SK-N-SH (cell line): ENCODE measurements around the gene PI4K2A. TPM values are rescaled to one million over a fixed set of nuclear protein-coding genes. Genes with fewer than 3 reads are reported as not detected.

Experiments
- CTCF ChIA-PET: fragments of 300-600, 350-600 bp; formaldehyde crosslinking; extraction: SDS; loops from one replicate; lab custom pipeline; 2021; lab: Yijun Ruan, JAX
- POLR2A ChIA-PET: fragments of 350-600 bp; sonication (Branson Sonifier 250); formaldehyde crosslinking; extraction: SDS; loops from one replicate; lab custom pipeline; 2020; ENCODE audit warnings: antibody characterized with exemption, inconsistent platforms; lab: Yijun Ruan, JAX
- DNase-seq: peaks from one replicate; pipeline ENCODE4 v3.0.0; 2012
- H2AFZ ChIP-seq: fragments of 200-600 bp; sonication (generic); 2 replicates; pipeline ENCODE4 v1.8.1; 2016; ENCODE audit warnings: antibody characterized with exemption, mild to moderate bottlenecking, low read depth
- H3F3A ChIP-seq: fragments of 200-600 bp; sonication (generic); replicated peaks from 2 replicates; pipeline ENCODE3; 2016; ENCODE audit warnings: antibody characterized with exemption, mild to moderate bottlenecking; ENCODE audit not compliant: insufficient read depth
- H3K27ac ChIP-seq, 2 experiments: fragments of 200-500 bp in 1 of 2; fragments of 200-600 bp in 1 of 2; sonication (Bioruptor generic) in 1 of 2; sonication (generic), shearing (Covaris generic) in 1 of 2; 2 replicates each; pipeline versions ENCODE4 v1.5.1 to v1.6.1; 2014 to 2016; ENCODE audit warnings: low read depth in 2 of 2, inconsistent platforms in 1 of 2, low read length in 1 of 2, mild to moderate bottlenecking in 1 of 2, mixed read lengths in 1 of 2
- H3K27me3 ChIP-seq: fragments of 200-600 bp; sonication (generic), shearing (Covaris generic); 2 replicates; pipeline ENCODE4 v1.6.1; 2016; ENCODE audit warnings: mixed run types; ENCODE audit not compliant: insufficient read depth
- H3K36me3 ChIP-seq, 2 experiments: fragments of 200-500 bp in 1 of 2; fragments of 200-600 bp in 1 of 2; sonication (Bioruptor generic) in 1 of 2; sonication (generic) in 1 of 2; replicated peaks in 1 of 2; 2 replicates each; pipeline versions ENCODE3 to v1.5.1; 2014 to 2016; ENCODE audit warnings: low read length in 1 of 2, mild to moderate bottlenecking in 1 of 2; ENCODE audit not compliant: insufficient read depth in 2 of 2, control insufficient read depth in 1 of 2
- H3K4me1 ChIP-seq, 2 experiments: fragments of 200-500 bp in 1 of 2; fragments of 200-600 bp in 1 of 2; sonication (Bioruptor generic) in 1 of 2; sonication (generic), shearing (Covaris generic) in 1 of 2; 2 replicates each; pipeline versions ENCODE4 v1.5.1 to v1.6.1; 2014 to 2016; ENCODE audit warnings: low read depth in 1 of 2, low read length in 1 of 2, mixed run types in 1 of 2; ENCODE audit not compliant: insufficient read depth in 2 of 2, control insufficient read depth in 1 of 2
- H3K4me2 ChIP-seq: fragments of 200-600 bp; sonication (generic), shearing (Covaris generic); 2 replicates; pipeline ENCODE4 v1.6.1; 2017; ENCODE audit warnings: mixed run types
- H3K4me3 ChIP-seq, 2 experiments: fragments of 200-500 bp in 1 of 2; fragments of 200-600 bp in 1 of 2; sonication (Bioruptor generic) in 1 of 2; sonication (generic), shearing (Covaris generic) in 1 of 2; 2 replicates each; pipeline versions ENCODE4 v1.5.1 to v1.8.1; 2014 to 2016; ENCODE audit warnings: low read depth in 2 of 2, inconsistent platforms in 1 of 2, low read length in 1 of 2, mild to moderate bottlenecking in 1 of 2, mixed read lengths in 1 of 2, moderate library complexity in 1 of 2
- H3K79me2 ChIP-seq: fragments of 200-600 bp; sonication (generic); 2 replicates; pipeline ENCODE4 v1.8.1; 2017; ENCODE audit warnings: mild to moderate bottlenecking; ENCODE audit not compliant: insufficient read depth
- H3K9ac ChIP-seq: fragments of 200-600 bp; sonication (generic); 2 replicates; pipeline ENCODE4 v1.6.1; 2017; ENCODE audit warnings: mixed run types
- H3K9me2 ChIP-seq: fragments of 200-600 bp; sonication (generic); 2 replicates; pipeline ENCODE4 v1.6.1; 2017; ENCODE audit warnings: mixed run types
- H3K9me3 ChIP-seq: fragments of 200-600 bp; sonication (generic); 2 replicates; pipeline ENCODE4 v1.6.1; 2017; ENCODE audit warnings: mixed run types, mild to moderate bottlenecking, moderate library complexity
- H4K20me1 ChIP-seq: fragments of 200-600 bp; sonication (generic); 2 replicates; pipeline ENCODE4 v1.6.1; 2017; ENCODE audit warnings: mild to moderate bottlenecking, mixed run types; ENCODE audit not compliant: insufficient read depth
- CHD2 ChIP-seq: fragments of 150-350 bp; IDR thresholded peaks from 2 replicates; pipeline ENCODE4 v1.6.1; 2018; ENCODE audit warnings: low read length; ENCODE audit not compliant: partially characterized antibody
- ELF1 ChIP-seq: IDR thresholded peaks from 2 replicates; pipeline ENCODE4 v1.4.0; 2012
- EP300 ChIP-seq, 2 experiments: IDR thresholded peaks; 2 replicates each; pipeline versions ENCODE4 v1.4.0 to v1.6.1; 2012; ENCODE audit warnings: borderline replicate concordance in 1 of 2, low read depth in 1 of 2, low read length in 1 of 2
- FOSL2 ChIP-seq: IDR thresholded peaks from 2 replicates; pipeline ENCODE4 v1.4.0; 2012; ENCODE audit warnings: low read depth, mild to moderate bottlenecking, moderate library complexity, borderline replicate concordance
- FOXJ3 ChIP-seq: sonication (generic); formaldehyde crosslinking; IDR thresholded peaks from 2 replicates; pipeline ENCODE4 v1.5.1; 2020; ENCODE audit warnings: mild to moderate bottlenecking, missing genetic modification reagents
- GABPA ChIP-seq: IDR thresholded peaks from 2 replicates; pipeline ENCODE4 v1.4.0; 2012; ENCODE audit warnings: low read depth, mild to moderate bottlenecking
- MEF2A ChIP-seq: IDR thresholded peaks from 2 replicates; pipeline ENCODE4 v1.4.0; 2012; ENCODE audit warnings: low read depth, borderline replicate concordance
- MXI1 ChIP-seq: IDR thresholded peaks from 2 replicates; pipeline ENCODE4 v1.6.1; 2012; ENCODE audit warnings: mild to moderate bottlenecking, low read depth, low read length, improper control_type of control experiment
- NFIC ChIP-seq: IDR thresholded peaks from 2 replicates; pipeline ENCODE4 v1.4.0; 2012; ENCODE audit warnings: borderline replicate concordance
- RCOR1 ChIP-seq: fragments of 150-350 bp; IDR thresholded peaks from 2 replicates; pipeline ENCODE4 v1.6.1; 2017; ENCODE audit warnings: antibody characterized with exemption, low read length
- RFX5 ChIP-seq: IDR thresholded peaks from 2 replicates; pipeline ENCODE4 v1.6.1; 2012; ENCODE audit warnings: mild to moderate bottlenecking, improper control_type of control experiment, low read length
- SIN3A ChIP-seq: IDR thresholded peaks from 2 replicates; pipeline ENCODE4 v1.6.1; 2012; ENCODE audit warnings: low read depth, mild to moderate bottlenecking, low read length, moderate library complexity, borderline replicate concordance
- TAF1 ChIP-seq: IDR thresholded peaks from 2 replicates; pipeline ENCODE4 v1.6.1; 2012; ENCODE audit warnings: low read depth, mild to moderate bottlenecking, low read length, moderate library complexity, borderline replicate concordance
- TEAD4 ChIP-seq: IDR thresholded peaks from 2 replicates; pipeline ENCODE4 v1.4.0; 2012; ENCODE audit warnings: mild to moderate bottlenecking, borderline replicate concordance; ENCODE audit not compliant: insufficient read depth
- WGBS: methylation state at CpG from one replicate; pipeline ENCODE4 v1.1.6; 2017; ENCODE audit warnings: low lambda C conversion rate; 5-methylcytosine and 5-hydroxymethylcytosine counted together
- polyA plus RNA-seq, 3 experiments: library from polyadenylated mRNA; depleted of rRNA; stranded (reverse); fragments of >200 nt; gene quantifications; 2 replicates each; pipeline ENCODE4 v1.2.3, GENCODE V29; 2012
- TF ChIP-seq, protein P1 (sequence below): IDR thresholded peaks from 2 replicates; pipeline ENCODE4 v1.6.1; 2012; ENCODE audit warnings: mild to moderate bottlenecking, low read depth, low read length, moderate library complexity
- TF ChIP-seq, protein P2 (sequence below): IDR thresholded peaks from 2 replicates; pipeline ENCODE4 v1.4.0; 2012; ENCODE audit warnings: low read depth
- TF ChIP-seq, protein P3 (sequence below): IDR thresholded peaks from 2 replicates; pipeline ENCODE4; 2012
- TF ChIP-seq, protein P4 (sequence below): fragments of 150-350 bp; IDR thresholded peaks from 2 replicates; pipeline ENCODE4 v1.6.1; 2016; ENCODE audit warnings: mild to moderate bottlenecking, low read depth, low read length

Gene PI4K2A
- polyA plus RNA-seq, 1 of the 3 experiments (the other 2 are of a cell fraction) = 23.8 TPM

DNA sequence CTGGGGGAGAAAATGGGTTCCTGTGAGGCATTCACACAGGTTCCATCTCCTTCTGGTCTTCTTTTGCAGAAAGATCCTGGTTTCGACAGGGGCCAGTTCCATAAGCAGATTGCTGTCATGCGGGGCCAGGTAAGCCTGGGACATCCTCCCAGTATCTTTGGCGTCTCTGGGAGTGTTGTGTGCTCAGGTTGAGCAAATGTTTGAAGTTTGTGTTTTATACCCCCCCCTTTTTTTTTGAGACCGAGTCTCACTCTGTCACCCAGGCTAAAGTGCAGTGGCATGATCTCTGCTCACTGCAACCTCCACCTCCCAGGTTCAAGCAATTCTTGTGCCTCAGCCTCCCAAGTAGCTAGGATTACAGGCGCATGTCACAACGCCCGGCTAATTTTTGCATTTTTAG is 26.5 kb downstream of the PI4K2A start:
- Histone ChIP-seq H3K27ac (no peak overlapping the region), H2AFZ (no peak overlapping the region)
- TF ChIP-seq, protein P1, sequence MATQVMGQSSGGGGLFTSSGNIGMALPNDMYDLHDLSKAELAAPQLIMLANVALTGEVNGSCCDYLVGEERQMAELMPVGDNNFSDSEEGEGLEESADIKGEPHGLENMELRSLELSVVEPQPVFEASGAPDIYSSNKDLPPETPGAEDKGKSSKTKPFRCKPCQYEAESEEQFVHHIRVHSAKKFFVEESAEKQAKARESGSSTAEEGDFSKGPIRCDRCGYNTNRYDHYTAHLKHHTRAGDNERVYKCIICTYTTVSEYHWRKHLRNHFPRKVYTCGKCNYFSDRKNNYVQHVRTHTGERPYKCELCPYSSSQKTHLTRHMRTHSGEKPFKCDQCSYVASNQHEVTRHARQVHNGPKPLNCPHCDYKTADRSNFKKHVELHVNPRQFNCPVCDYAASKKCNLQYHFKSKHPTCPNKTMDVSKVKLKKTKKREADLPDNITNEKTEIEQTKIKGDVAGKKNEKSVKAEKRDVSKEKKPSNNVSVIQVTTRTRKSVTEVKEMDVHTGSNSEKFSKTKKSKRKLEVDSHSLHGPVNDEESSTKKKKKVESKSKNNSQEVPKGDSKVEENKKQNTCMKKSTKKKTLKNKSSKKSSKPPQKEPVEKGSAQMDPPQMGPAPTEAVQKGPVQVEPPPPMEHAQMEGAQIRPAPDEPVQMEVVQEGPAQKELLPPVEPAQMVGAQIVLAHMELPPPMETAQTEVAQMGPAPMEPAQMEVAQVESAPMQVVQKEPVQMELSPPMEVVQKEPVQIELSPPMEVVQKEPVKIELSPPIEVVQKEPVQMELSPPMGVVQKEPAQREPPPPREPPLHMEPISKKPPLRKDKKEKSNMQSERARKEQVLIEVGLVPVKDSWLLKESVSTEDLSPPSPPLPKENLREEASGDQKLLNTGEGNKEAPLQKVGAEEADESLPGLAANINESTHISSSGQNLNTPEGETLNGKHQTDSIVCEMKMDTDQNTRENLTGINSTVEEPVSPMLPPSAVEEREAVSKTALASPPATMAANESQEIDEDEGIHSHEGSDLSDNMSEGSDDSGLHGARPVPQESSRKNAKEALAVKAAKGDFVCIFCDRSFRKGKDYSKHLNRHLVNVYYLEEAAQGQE = no peak
- TF ChIP-seq CHD2 (no peak), RCOR1 (no peak), GABPA (no peak), RFX5 (no peak), EP300 (IDR thresholded peaks at IDR 0.05; ENCODE audit: borderline replicate concordance in 1 of 2, low read depth in 1 of 2, low read length in 1 of 2) (no peak), TEAD4 (no peak), TAF1 (no peak), NFIC (no peak), SIN3A (no peak)
- TF ChIP-seq, protein P2, sequence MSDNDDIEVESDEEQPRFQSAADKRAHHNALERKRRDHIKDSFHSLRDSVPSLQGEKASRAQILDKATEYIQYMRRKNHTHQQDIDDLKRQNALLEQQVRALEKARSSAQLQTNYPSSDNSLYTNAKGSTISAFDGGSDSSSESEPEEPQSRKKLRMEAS = no peak
- TF ChIP-seq, protein P3, sequence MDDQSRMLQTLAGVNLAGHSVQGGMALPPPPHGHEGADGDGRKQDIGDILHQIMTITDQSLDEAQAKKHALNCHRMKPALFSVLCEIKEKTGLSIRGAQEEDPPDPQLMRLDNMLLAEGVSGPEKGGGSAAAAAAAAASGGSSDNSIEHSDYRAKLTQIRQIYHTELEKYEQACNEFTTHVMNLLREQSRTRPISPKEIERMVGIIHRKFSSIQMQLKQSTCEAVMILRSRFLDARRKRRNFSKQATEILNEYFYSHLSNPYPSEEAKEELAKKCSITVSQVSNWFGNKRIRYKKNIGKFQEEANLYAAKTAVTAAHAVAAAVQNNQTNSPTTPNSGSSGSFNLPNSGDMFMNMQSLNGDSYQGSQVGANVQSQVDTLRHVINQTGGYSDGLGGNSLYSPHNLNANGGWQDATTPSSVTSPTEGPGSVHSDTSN = no peak
- TF ChIP-seq, all 33 proteins: peak for 0
- Histone ChIP-seq H3K36me3 (peaks cover 46 to 51% of the 10 kb centered on the region in 2 experiments), H4K20me1 (no peaks in the 10 kb centered on the region), H3K4me3 (no peak overlapping the region), H3K4me1 (peaks cover 0 to 3% of the 10 kb centered on the region in 2 experiments; a peak in 1 of 4 replicates), H3K9me2 (no peaks in the 10 kb centered on the region), H3K9ac (no peak overlapping the region), H3K27me3 (no peaks in the 10 kb centered on the region), H3K9me3 (no peaks in the 10 kb centered on the region), H3F3A (peaks cover 11% of the 10 kb centered on the region), H3K4me2 (no peak overlapping the region), H3K79me2 (peaks cover 5% of the 10 kb centered on the region; the same call in 1 of the 2 replicates)
- ChIA-PET POLR2A (no interaction called here), CTCF (interaction anchor here (1.4 to 8.6 kb wide), 3 partner anchors 11 to 95 kb away, joined by 3 to 71 read pairs (median 7); partner anchors contain the start of gene ANKRD2)
- 98% methylated on average over 7 of the region's 7 CpGs for WGBS
- DNase-seq = no peak

DNA sequence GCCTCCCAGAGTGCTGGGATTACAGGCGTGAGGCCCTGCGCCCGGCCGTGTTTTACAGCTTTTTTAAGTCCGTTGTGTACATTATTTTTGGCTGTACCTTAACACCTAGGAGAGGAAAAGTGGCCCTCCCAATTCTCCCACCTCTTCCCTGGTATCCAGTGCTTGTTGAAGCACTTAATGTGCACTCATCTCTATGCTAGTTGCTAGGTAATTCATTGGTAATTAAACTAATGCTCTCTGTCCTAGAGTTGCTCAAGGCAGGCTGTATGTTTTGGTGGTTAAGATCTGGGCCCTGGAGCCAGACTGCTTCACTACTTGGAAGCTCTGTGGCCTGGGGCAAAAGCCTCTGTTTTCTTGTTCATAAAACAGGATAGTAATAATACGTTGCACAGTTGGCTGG is 27.0 kb downstream of the PI4K2A start:
- Histone ChIP-seq H4K20me1 (no peaks in the 10 kb centered on the region), H3K4me3 (no peak overlapping the region), H3K9ac (no peak overlapping the region), H3F3A (peaks cover 11% of the 10 kb centered on the region), H3K9me2 (no peaks in the 10 kb centered on the region), H3K27me3 (no peaks in the 10 kb centered on the region), H2AFZ (no peak overlapping the region), H3K9me3 (no peaks in the 10 kb centered on the region), H3K4me1 (peaks cover 0 to 3% of the 10 kb centered on the region in 2 experiments; a peak in 1 of 4 replicates), H3K4me2 (no peak overlapping the region), H3K79me2 (peaks cover 5% of the 10 kb centered on the region; the same call in 1 of the 2 replicates), H3K27ac (no peak overlapping the region), H3K36me3 (peaks cover 46 to 47% of the 10 kb centered on the region in 2 experiments)
- DNase-seq = no peak
- ChIA-PET POLR2A (no interaction called here), CTCF (interaction anchor here (1.4 to 8.6 kb wide), 4 partner anchors 11 to 95 kb away, joined by 3 to 71 read pairs (median 6); partner anchors contain the start of gene ANKRD2)
- WGBS = 86% methylated on average over 6 of the region's 6 CpGs
- TF ChIP-seq FOXJ3 (no peak), FOSL2 (no peak), MXI1 (no peak), EP300 (IDR thresholded peaks at IDR 0.05; ENCODE audit: borderline replicate concordance in 1 of 2, low read depth in 1 of 2, low read length in 1 of 2) (no peak), ELF1 (no peak), MEF2A (no peak)
- TF ChIP-seq, protein P4, sequence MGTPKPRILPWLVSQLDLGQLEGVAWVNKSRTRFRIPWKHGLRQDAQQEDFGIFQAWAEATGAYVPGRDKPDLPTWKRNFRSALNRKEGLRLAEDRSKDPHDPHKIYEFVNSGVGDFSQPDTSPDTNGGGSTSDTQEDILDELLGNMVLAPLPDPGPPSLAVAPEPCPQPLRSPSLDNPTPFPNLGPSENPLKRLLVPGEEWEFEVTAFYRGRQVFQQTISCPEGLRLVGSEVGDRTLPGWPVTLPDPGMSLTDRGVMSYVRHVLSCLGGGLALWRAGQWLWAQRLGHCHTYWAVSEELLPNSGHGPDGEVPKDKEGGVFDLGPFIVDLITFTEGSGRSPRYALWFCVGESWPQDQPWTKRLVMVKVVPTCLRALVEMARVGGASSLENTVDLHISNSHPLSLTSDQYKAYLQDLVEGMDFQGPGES = no peak
- TF ChIP-seq, protein P1 = no peak
